Body of pancreas (tissue), 4 donors: ENCODE data around the gene PRELP. TPM values are rescaled to one million over a fixed set of nuclear protein-coding genes. Genes with fewer than 3 reads are reported as not detected.

Source experiments
- ATAC-seq: fragments of 150-250 bp; one replicate; pipeline ENCODE4 v1.9.1; 2016
- DNase-seq, 4 donors: peaks; one replicate each; pipeline ENCODE4 v3.0.0-alpha.2; 2019
- H3K27ac ChIP-seq, 4 donors: fragments of 200-600 bp; sonication (generic); 1 replicate in 3 of 4; 2 replicates in 1 of 4; pipeline versions ENCODE4 v1.5.1 to v1.6.1; 2016 to 2019; ENCODE audit warnings: mild to moderate bottlenecking in 1 of 4, mixed read lengths in 1 of 4, moderate library complexity in 1 of 4
- H3K27me3 ChIP-seq, 2 donors: fragments of 200-600 bp; sonication (generic); one replicate each; pipeline ENCODE4 v1.6.0; 2016; ENCODE audit warnings: mild to moderate bottlenecking in 1 of 2
- H3K36me3 ChIP-seq, 2 donors: fragments of 200-600 bp; sonication (generic); replicated peaks in 1 of 2; 2 replicates each; pipeline ENCODE4 v1.5.1; 2016; ENCODE audit warnings: low read depth in 2 of 2; ENCODE audit not compliant: insufficient read depth in 1 of 2
- H3K4me1 ChIP-seq: fragments of 200-600 bp; sonication (generic); one replicate; pipeline ENCODE4 v1.6.0; 2016
- H3K4me3 ChIP-seq, 2 donors: fragments of 200-600 bp; sonication (generic); 1 replicate in 1 of 2; 2 replicates in 1 of 2; pipeline ENCODE4 v1.5.1; 2016 to 2019
- H3K9me3 ChIP-seq, 3 donors: fragments of 200-600 bp; sonication (generic); 1 replicate in 2 of 3; 2 replicates in 1 of 3; pipeline ENCODE4 v1.5.1; 2016
- CTCF ChIP-seq, 7 experiments: fragments of 450-650 bp in 4 of 7; fragments of 200-600 bp in 3 of 7; sonication (generic) in 3 of 7; IDR thresholded peaks; one replicate each; pipeline ENCODE4 v1.5.1; 2016 to 2019; ENCODE audit warnings: antibody characterized with exemption in 7 of 7
- POLR2A ChIP-seq, 3 donors: fragments of 450-650 bp; IDR thresholded peaks; one replicate each; pipeline ENCODE4 v1.6.1; 2016; ENCODE audit warnings: antibody characterized with exemption in 3 of 3, mild to moderate bottlenecking in 2 of 3
- WGBS, 2 donors: methylation state at CpG; one replicate each; pipeline ENCODE4 v1.1.5; 2017; 5-methylcytosine and 5-hydroxymethylcytosine counted together
- intact Hi-C: fragments of 100-400 bp; cut with DNase I; formaldehyde crosslinking; loops from one replicate; pipeline ENCODE4 v1.15.1; 2023
- total RNA-seq, 2 donors: library from RNA; depleted of rRNA; stranded (reverse); fragments of >200 nt; gene quantifications; one replicate each; pipeline ENCODE4 v1.1.0, GENCODE V29; 2016

The PRELP gene
- total RNA-seq, 2 donors from 2014 or later: 14.8 to 28.0 TPM

GRCh38 chr1:203477748-203478147, 2.1 kb downstream of the PRELP start:
- 74 to 79% methylated on average over 3 of the region's 3 CpGs for WGBS, 2 donors
- no peak for TF ChIP-seq CTCF (IDR thresholded peaks at IDR 0.05)
- TF ChIP-seq POLR2A (IDR thresholded peaks at IDR 0.05): no peak
- no peak for DNase-seq
- H3K4me1 ChIP-seq: peaks cover 5% of the 10 kb centered on the region
- no peak for ATAC-seq
- no peak overlapping the region for H3K4me3 ChIP-seq
- H3K36me3 ChIP-seq: no peaks in the 10 kb centered on the region
- H3K27me3 ChIP-seq: no peaks in the 10 kb centered on the region
- H3K27ac ChIP-seq: no peak overlapping the region
- H3K9me3 ChIP-seq: no peaks in the 10 kb centered on the region
- intact Hi-C loops: loop anchor here (5.0 kb wide), 1 partner anchor 210 kb away; no protein-coding TSS in a partner anchor

GRCh38 chr1:203478231-203478630, 2.6 kb downstream of the PRELP start:
- no peaks in the 10 kb centered on the region for H3K27me3 ChIP-seq
- ATAC-seq (no peak), DNase-seq (no peak)
- TF ChIP-seq POLR2A (IDR thresholded peaks at IDR 0.05): no peak
- TF ChIP-seq CTCF (IDR thresholded peaks at IDR 0.05): no peak
- whole genome bisulfite sequencing, 2 donors: 81 to 84% methylated on average over 3 of the region's 3 CpGs
- no peaks in the 10 kb centered on the region for H3K9me3 ChIP-seq
- H3K36me3 ChIP-seq: no peaks in the 10 kb centered on the region
- intact Hi-C loops: loop anchor here (5.0 kb wide), 1 partner anchor 211 kb away; no protein-coding TSS in a partner anchor
- H3K4me3 ChIP-seq: no peak overlapping the region
- no peak overlapping the region for H3K27ac ChIP-seq
- H3K4me1 ChIP-seq: peaks cover 5% of the 10 kb centered on the region

GRCh38 chr1:203478986-203479385, 3.4 kb downstream of the PRELP start:
- Histone ChIP-seq H3K27me3 (no peaks in the 10 kb centered on the region), H3K9me3 (no peaks in the 10 kb centered on the region), H3K36me3 (no peaks in the 10 kb centered on the region), H3K4me1 (peaks cover 5% of the 10 kb centered on the region), H3K4me3 (no peak overlapping the region), H3K27ac (no peak overlapping the region)
- no peak for ATAC-seq
- intact Hi-C loops: loop anchor here (5.0 kb wide), 1 partner anchor 212 kb away; no protein-coding TSS in a partner anchor
- no peak for DNase-seq
- TF ChIP-seq CTCF (IDR thresholded peaks at IDR 0.05) (no peak), POLR2A (IDR thresholded peaks at IDR 0.05) (no peak)
- 92 to 93% methylated on average over 5 of the region's 5 CpGs for WGBS, 2 donors

- ATAC-seq (no peak), DNase-seq (no peak)
- Histone ChIP-seq H3K9me3 (no peaks in the 10 kb centered on the region), H3K27ac (no peak overlapping the region), H3K36me3 (no peaks in the 10 kb centered on the region), H3K27me3 (no peaks in the 10 kb centered on the region), H3K4me1 (peaks cover 5% of the 10 kb centered on the region), H3K4me3 (no peak overlapping the region)
- 70 to 74% methylated on average over 2 of the region's 2 CpGs for WGBS, 2 donors
- intact Hi-C loops: loop anchor here (5.0 kb wide), 2 partner anchors 132 to 212 kb away; no protein-coding TSS in a partner anchor
- TF ChIP-seq CTCF (IDR thresholded peaks at IDR 0.05) (no peak), POLR2A (IDR thresholded peaks at IDR 0.05) (no peak)
Measured at GRCh38 chr1:203479646-203480045, 4.0 kb downstream of the PRELP start.

GRCh38 chr1:203480084-203480483, 4.5 kb downstream of the PRELP start:
- ATAC-seq (no peak), DNase-seq (no peak)
- intact Hi-C loops: loop anchor here (5.0 kb wide), 1 partner anchor 133 kb away; no protein-coding TSS in a partner anchor
- TF ChIP-seq POLR2A (IDR thresholded peaks at IDR 0.05) (no peak), CTCF (IDR thresholded peaks at IDR 0.05) (no peak)
- Histone ChIP-seq H3K27ac (peak overlapping the region in 2 of 4 donors; percentile 5 to 7), H3K36me3 (no peaks in the 10 kb centered on the region), H3K4me3 (no peak overlapping the region), H3K4me1 (peaks cover 3% of the 10 kb centered on the region), H3K27me3 (no peaks in the 10 kb centered on the region), H3K9me3 (no peaks in the 10 kb centered on the region)
- WGBS, 2 donors: 48 to 53% methylated on average over 2 of the region's 2 CpGs
